ENCODE measurements around the gene CYBC1. TPM values are rescaled to one million over a fixed set of nuclear protein-coding genes. Genes with fewer than 3 reads are reported as not detected.

CYBC1 gene
- total RNA-seq, 2 donors from 2014 or later, result 55.5 to 77.9 TPM

GRCh38 chr17:82439194-82439828 lies 11.2 kb downstream of the CYBC1 start:
- DNase-seq (ENCODE audit: low spot score), result no peak
- intact Hi-C loops (cut with DNase I), result no loop called here

- intact Hi-C loops (cut with DNase I), result no loop called here
- DNase-seq (ENCODE audit: low spot score), result no peak
Measured at GRCh38 chr17:82438401-82439193, 12.0 kb downstream of the CYBC1 start.

- intact Hi-C loops (cut with DNase I), result no loop called here
- DNase-seq (ENCODE audit: low spot score), result no peak
Measured at GRCh38 chr17:82437325-82437668, 13.3 kb downstream of the CYBC1 start.

- intact Hi-C loops (cut with DNase I), result no loop called here
- DNase-seq (ENCODE audit: low spot score), result no peak
Measured at GRCh38 chr17:82436601-82437324, 13.8 kb downstream of the CYBC1 start.

- DNase-seq (ENCODE audit: low spot score), result no peak
- intact Hi-C loops (cut with DNase I), result no loop called here
Measured at GRCh38 chr17:82435601-82436583, 14.7 kb downstream of the CYBC1 start.

GRCh38 chr17:82435103-82435502 lies 15.4 kb downstream of the CYBC1 start:
- intact Hi-C loops (cut with DNase I), result no loop called here
- DNase-seq (ENCODE audit: low spot score), result no peak

GRCh38 chr17:82434216-82434565 lies 16.4 kb downstream of the CYBC1 start:
- DNase-seq (ENCODE audit: low spot score), result no peak
- intact Hi-C loops (cut with DNase I), result no loop called here

- DNase-seq (ENCODE audit: low spot score), result no peak
- intact Hi-C loops (cut with DNase I), result no loop called here
Measured at GRCh38 chr17:82433560-82434215, 16.9 kb downstream of the CYBC1 start.

- no peak for DNase-seq (ENCODE audit: low spot score)
- intact Hi-C loops (cut with DNase I), result no loop called here
Measured at GRCh38 chr17:82432017-82432416, 18.5 kb downstream of the CYBC1 start.

GRCh38 chr17:82429824-82430223 lies 20.7 kb downstream of the CYBC1 start:
- intact Hi-C loops (cut with DNase I), result no loop called here

GRCh38 chr17:82428546-82428945 lies 22.0 kb downstream of the CYBC1 start:
- DNase-seq (ENCODE audit: low spot score), result no peak
- intact Hi-C loops (cut with DNase I), result no loop called here

More at GRCh38 chr17:82429824-82430223, 20.7 kb downstream of the CYBC1 start:
- no peak for DNase-seq (ENCODE audit: low spot score)

- no peak for DNase-seq (ENCODE audit: low spot score)
- intact Hi-C loops (cut with DNase I), result no loop called here
Measured at GRCh38 chr17:82424863-82425159, 25.7 kb downstream of the CYBC1 start.

GRCh38 chr17:82424001-82424862 lies 26.3 kb downstream of the CYBC1 start:
- DNase-seq (ENCODE audit: low spot score), result no peak
- intact Hi-C loops (cut with DNase I), result no loop called here

GRCh38 chr17:82419540-82419939 lies 31.0 kb downstream of the CYBC1 start:
- DNase-seq (ENCODE audit: low spot score), result no peak
- intact Hi-C loops (cut with DNase I), result no loop called here

GRCh38 chr17:82418001-82418986 lies 32.3 kb downstream of the CYBC1 start, which contains the start of the genes HEXD and OGFOD3:
HEXD (plus strand) TSS chr17:82418347; CDS start chr17:82419800, 1,453 bp downstream.
OGFOD3 (minus strand) TSS chr17:82418586; CDS start chr17:82418485, 101 bp downstream.
- intact Hi-C loops (cut with DNase I), result no loop called here
- DNase-seq (ENCODE audit: low spot score), result peak; percentile 94

- intact Hi-C loops (cut with DNase I), result no loop called here
- DNase-seq (ENCODE audit: low spot score), result no peak
Measured at GRCh38 chr17:82416771-82417170, 33.8 kb downstream of the CYBC1 start.

GRCh38 chr17:82416264-82416663 lies 34.3 kb downstream of the CYBC1 start:
- no peak for DNase-seq (ENCODE audit: low spot score)
- intact Hi-C loops (cut with DNase I), result no loop called here

All from posterior vena cava (tissue), 2 donors.